ENCODE data around the gene RORB.

The RORB gene

DNA sequence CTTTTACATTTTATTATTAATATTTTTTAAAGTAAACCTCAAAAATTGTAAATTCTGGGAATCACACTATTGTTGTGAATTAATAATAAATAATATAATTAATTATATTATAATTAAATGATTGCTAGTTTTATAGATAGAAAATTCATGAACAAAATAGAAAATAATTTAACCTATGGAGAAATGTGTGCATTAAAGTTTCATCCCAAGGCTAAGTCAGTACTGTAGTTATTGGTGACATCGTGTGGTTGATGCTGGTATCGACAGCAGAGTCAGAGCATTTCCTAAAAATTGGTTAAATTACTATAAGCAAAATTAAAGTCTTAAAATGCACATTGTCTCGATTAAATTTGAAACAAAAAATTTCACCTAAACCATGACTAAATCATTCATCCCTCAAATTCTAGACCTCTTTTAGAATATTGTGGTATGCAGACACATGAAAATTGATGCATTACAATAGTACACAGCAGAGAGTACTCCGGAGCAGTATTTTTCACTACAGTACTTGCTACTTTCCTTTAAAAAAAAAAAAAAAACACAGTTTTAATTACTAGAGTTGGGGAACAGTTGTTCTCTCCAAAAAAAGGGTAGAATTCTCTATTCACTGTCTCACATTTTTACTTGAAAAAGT lies 73.9 kb downstream of the RORB start:
- Histone ChIP-seq H3K36me3 (replicated peaks) (no peaks in the 10 kb centered on the region), H3K27ac (no peak overlapping the region), H3K27me3 (replicated peaks) (no peaks in the 10 kb centered on the region), H3K4me3 (ENCODE audit: low read depth, low read length) (no peak overlapping the region)
- TF ChIP-seq, protein P1, sequence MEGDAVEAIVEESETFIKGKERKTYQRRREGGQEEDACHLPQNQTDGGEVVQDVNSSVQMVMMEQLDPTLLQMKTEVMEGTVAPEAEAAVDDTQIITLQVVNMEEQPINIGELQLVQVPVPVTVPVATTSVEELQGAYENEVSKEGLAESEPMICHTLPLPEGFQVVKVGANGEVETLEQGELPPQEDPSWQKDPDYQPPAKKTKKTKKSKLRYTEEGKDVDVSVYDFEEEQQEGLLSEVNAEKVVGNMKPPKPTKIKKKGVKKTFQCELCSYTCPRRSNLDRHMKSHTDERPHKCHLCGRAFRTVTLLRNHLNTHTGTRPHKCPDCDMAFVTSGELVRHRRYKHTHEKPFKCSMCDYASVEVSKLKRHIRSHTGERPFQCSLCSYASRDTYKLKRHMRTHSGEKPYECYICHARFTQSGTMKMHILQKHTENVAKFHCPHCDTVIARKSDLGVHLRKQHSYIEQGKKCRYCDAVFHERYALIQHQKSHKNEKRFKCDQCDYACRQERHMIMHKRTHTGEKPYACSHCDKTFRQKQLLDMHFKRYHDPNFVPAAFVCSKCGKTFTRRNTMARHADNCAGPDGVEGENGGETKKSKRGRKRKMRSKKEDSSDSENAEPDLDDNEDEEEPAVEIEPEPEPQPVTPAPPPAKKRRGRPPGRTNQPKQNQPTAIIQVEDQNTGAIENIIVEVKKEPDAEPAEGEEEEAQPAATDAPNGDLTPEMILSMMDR (IDR thresholded peaks at IDR 0.05; ENCODE audit: low read depth, low read length, missing control alignments), result peak; percentile 72
- in situ Hi-C loops (cut with HindIII; ENCODE audit: low pct_ligation_motif_present, low sequenced_read_pairs), result no loop called here
- peak; percentile 32 for DNase-seq

DNA sequence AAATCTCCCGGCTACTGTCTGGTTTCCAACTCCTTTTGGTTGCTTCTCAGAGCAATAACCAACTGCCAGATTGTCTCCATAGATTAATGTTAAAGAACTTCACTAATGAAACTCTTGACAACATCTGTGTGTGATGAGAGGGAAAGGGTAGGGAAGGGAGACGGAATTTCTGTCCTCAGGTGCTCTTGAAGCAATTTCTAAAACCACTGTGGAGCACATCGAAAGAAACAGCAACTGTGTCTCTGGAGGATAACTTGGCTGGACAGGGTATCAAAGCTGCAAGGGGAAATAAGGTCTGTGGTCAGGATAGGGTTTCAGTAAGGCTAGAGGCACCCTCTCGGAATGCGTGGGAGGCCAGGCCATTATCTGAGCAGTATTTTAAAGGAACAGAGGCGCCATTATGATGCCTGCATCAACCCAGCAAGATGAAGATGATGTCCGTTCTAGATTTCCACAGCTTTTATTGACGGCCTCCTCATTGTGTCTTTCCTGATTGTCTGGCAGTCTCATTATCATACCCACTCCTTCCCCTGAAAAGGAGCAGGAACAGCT lies 76.6 kb downstream of the RORB start:
- H3K27me3 ChIP-seq (replicated peaks), result no peaks in the 10 kb centered on the region
- in situ Hi-C loops (cut with HindIII; ENCODE audit: low pct_ligation_motif_present, low sequenced_read_pairs), result no loop called here
- H3K36me3 ChIP-seq (replicated peaks), result no peaks in the 10 kb centered on the region
- no peak for DNase-seq
- TF ChIP-seq, protein P1 (IDR thresholded peaks at IDR 0.05; ENCODE audit: low read depth, low read length, missing control alignments), result no peak
- H3K27ac ChIP-seq, result no peak overlapping the region
- H3K4me3 ChIP-seq (ENCODE audit: low read depth, low read length), result no peak overlapping the region

DNA sequence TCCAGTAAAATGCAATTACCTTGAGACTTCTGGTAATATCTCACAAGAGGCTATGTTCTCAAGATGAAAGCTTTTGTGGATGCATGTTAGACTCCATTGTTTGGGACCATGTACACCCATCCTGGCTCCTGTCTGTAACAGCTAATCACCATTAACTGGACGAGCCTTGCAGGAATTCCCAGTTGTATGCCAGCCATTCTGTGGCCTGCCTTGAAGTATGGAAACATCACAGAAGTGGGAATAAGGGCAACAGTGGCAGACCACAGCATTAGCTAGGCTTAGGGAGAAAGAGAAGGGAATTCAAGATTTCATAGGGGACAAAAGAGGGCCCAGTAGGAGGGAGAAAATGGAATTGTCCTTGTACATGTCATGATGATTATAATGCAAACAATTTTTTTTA lies 79.0 kb downstream of the RORB start:
- Histone ChIP-seq H3K27ac (no peak overlapping the region), H3K36me3 (replicated peaks) (no peaks in the 10 kb centered on the region), H3K4me3 (ENCODE audit: low read depth, low read length) (no peak overlapping the region), H3K27me3 (replicated peaks) (no peaks in the 10 kb centered on the region)
- TF ChIP-seq, protein P1 (IDR thresholded peaks at IDR 0.05; ENCODE audit: low read depth, low read length, missing control alignments), result no peak
- in situ Hi-C loops (cut with HindIII; ENCODE audit: low pct_ligation_motif_present, low sequenced_read_pairs), result no loop called here
- DNase-seq, result no peak

DNA sequence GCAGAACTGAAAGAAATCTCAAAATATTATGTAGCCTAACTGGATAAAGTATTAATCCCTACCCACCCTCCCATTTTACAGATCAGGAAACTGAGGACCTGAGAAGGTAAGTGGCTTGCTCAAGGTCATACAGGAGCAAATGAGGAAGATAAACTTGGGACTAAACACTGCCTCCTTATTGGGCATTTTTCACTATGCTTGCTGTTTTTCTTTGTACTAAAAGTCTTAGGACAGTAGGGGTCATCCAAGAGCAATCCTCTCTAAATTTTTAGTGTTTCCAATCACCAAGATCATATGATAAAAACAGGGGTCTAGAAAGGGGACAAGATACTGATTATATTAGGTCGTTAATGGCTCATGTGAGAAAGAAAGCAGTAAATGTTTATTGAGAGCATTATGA lies 80.8 kb downstream of the RORB start:
- no peak for DNase-seq
- Histone ChIP-seq H3K4me3 (ENCODE audit: low read depth, low read length) (no peak overlapping the region), H3K36me3 (replicated peaks) (no peaks in the 10 kb centered on the region), H3K27ac (no peak overlapping the region), H3K27me3 (replicated peaks) (no peaks in the 10 kb centered on the region)
- TF ChIP-seq, protein P1 (IDR thresholded peaks at IDR 0.05; ENCODE audit: low read depth, low read length, missing control alignments), result peak; percentile 26
- in situ Hi-C loops (cut with HindIII; ENCODE audit: low pct_ligation_motif_present, low sequenced_read_pairs), result no loop called here

DNA sequence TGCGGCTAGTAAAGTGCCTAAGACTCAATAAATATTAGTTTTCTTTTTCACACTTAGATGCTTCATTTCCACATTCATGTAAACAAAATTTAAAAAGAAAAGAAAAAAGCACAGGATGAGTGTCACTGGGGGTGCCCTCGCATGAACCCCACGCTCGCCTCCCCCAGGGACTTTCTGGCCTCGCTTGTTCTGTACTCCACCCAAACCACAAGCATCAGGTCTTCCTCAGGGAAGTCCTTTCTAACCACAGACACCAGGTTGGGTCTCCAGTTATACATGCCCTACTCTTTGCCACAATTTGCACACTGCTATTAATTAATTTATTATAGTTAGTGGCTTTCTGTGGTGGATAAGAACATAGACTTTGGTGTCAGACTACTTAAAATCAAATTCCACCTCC lies 92.4 kb downstream of the RORB start:
- no peaks in the 10 kb centered on the region for H3K36me3 ChIP-seq (replicated peaks)
- no peaks in the 10 kb centered on the region for H3K27me3 ChIP-seq (replicated peaks)
- H3K27ac ChIP-seq, result no peak overlapping the region
- TF ChIP-seq, protein P1 (IDR thresholded peaks at IDR 0.05; ENCODE audit: low read depth, low read length, missing control alignments), result no peak
- no peak for DNase-seq
- no peak overlapping the region for H3K4me3 ChIP-seq (ENCODE audit: low read depth, low read length)
- in situ Hi-C loops (cut with HindIII; ENCODE audit: low pct_ligation_motif_present, low sequenced_read_pairs), result no loop called here

DNA sequence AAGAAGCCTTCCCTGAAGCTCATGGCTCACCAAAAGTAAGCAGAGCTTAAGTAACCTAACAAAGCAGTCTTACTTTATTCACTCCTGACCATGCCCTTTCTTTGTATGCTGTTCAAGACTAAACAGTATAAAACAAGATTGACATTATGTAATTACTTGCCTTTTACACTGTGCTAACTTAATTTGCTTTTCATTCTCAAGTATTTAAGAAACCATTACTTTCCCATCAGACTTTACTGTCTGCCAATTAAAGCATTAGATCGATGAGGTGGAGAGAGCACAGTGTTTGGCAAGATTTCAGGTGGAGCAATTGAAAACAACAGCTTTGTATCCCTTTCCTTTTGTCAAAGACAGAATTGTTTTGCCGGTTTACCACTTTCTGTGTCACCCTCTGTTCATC lies 98.2 kb downstream of the RORB start:
- in situ Hi-C loops (cut with HindIII; ENCODE audit: low pct_ligation_motif_present, low sequenced_read_pairs), result no loop called here

More for the DNA sequence above, 98.2 kb downstream of the RORB start:
- DNase-seq, result no peak
- H3K27me3 ChIP-seq (replicated peaks), result no peaks in the 10 kb centered on the region
- H3K27ac ChIP-seq, result no peak overlapping the region
- no peak overlapping the region for H3K4me3 ChIP-seq (ENCODE audit: low read depth, low read length)
- TF ChIP-seq, protein P1 (IDR thresholded peaks at IDR 0.05; ENCODE audit: low read depth, low read length, missing control alignments), result no peak
- no peaks in the 10 kb centered on the region for H3K36me3 ChIP-seq (replicated peaks)

All from brain microvascular endothelial cell (primary cell).